ENCODE measurements around the gene PLCB4. TPM values are rescaled to one million over a fixed set of nuclear protein-coding genes. Genes with fewer than 3 reads are reported as not detected.

PLCB4 gene
- total and polyA plus RNA-seq, 7 experiments from 2014 or later: 0.05 to 0.09 TPM; not detected in 5

DNA sequence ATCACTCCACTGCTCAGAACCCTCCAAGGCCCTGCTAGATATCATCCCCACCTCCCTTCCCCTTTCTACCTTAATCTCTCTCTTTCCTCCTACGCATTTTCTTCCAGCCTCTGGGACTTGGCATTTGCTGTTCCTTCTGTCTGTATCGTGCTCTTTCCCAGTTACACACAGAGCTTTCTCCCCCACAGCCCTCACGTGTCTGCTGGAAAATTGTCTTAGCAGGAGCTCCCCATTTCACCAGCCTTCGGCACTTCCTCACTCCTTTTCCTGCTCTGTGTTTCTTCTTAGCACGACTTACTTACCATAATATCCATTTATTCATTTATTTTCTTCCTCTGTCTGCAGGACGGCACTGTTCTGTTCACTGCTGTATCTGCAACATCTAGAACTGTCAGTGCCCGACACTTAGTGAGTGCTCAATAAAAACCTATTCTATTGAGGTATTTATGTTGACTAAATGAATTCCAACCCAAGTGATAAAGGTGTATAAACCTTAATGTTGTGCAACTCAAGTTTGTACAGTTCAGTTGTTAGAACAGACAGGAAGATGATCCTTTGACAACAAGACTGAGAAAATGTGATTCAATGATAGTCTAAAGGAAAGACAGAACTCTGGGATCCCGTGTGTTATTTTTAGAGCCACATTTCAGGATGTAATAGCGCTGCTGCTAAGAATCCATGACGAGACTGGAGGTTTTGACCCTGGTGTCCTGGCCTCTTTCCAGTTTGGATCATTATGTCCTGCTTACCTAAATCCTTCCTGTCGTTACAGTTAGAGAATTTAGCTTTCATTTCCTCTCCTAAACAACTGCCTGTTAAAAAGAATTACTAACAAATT is 275.4 kb downstream of the PLCB4 start:
- Histone ChIP-seq H3K9me3 (ENCODE audit: control insufficient read depth in 2 of 3, low read length in 3 of 3) (no peaks in the 10 kb centered on the region), H3K4me1 (ENCODE audit: control insufficient read depth in 2 of 2, insufficient read depth in 2 of 2, low read length in 2 of 2) (no peaks in the 10 kb centered on the region), H3K27ac (ENCODE audit: low read depth, low read length) (no peak overlapping the region), H3K36me3 (ENCODE audit: control insufficient read depth in 2 of 3, insufficient read depth in 3 of 3, low read length in 3 of 3) (no peaks in the 10 kb centered on the region), H3K4me3 (ENCODE audit: low read length) (no peak overlapping the region), H3K27me3 (ENCODE audit: control insufficient read depth in 2 of 2, insufficient read depth in 2 of 2, low read length in 2 of 2) (no peaks in the 10 kb centered on the region)
- Mint-ChIP-seq H3K27me3 (no peaks in the 10 kb centered on the region), H3K27ac (no peak overlapping the region), H3K36me3 (no peaks in the 10 kb centered on the region), H3K4me1 (peaks cover 0 to 3% (median 0%) of the 10 kb centered on the region in 7 donors), H3K4me3 (no peak overlapping the region), H3K9me3 (peaks cover 0 to 4% (median 0%) of the 10 kb centered on the region in 11 donors)
- ChIA-PET POLR2A (no interaction called here), CTCF (no interaction called here)
- DNase-seq: no peak
- intact Hi-C loops (cut with micrococcal nuclease): no loop called here
- no peak for ATAC-seq

DNA sequence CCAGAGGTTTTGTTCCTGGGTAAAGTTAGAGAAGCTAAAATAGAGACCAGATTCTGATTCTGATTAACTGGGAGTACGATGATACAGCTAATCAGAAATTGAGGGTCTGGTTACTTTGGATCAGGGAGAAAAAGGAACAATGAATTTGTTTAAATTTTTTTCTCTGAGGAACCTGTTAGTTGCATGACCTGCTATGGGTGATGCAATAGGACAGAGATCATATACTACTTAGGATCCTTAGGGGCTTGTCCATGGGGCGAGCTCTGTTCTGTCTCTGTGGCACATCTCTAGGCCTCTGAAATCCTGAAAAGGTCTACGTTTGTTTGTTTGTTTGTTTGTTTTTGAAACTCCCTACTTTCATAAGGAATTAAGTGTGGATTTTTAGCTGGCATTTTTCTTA is 279.4 kb downstream of the PLCB4 start:
- peaks cover 0 to 3% (median 0%) of the 10 kb centered on the region in 7 donors for H3K4me1 Mint-ChIP-seq
- POLR2A ChIA-PET: interaction anchor here (0.6 kb wide), 1 partner anchor 58 kb away, joined by 3 read pairs; no protein-coding TSS in a partner anchor
- Histone ChIP-seq H3K27ac (ENCODE audit: low read depth, low read length) (no peak overlapping the region), H3K36me3 (ENCODE audit: control insufficient read depth in 2 of 3, insufficient read depth in 3 of 3, low read length in 3 of 3) (no peaks in the 10 kb centered on the region), H3K27me3 (ENCODE audit: control insufficient read depth in 2 of 2, insufficient read depth in 2 of 2, low read length in 2 of 2) (no peaks in the 10 kb centered on the region), H3K4me1 (ENCODE audit: control insufficient read depth in 2 of 2, insufficient read depth in 2 of 2, low read length in 2 of 2) (no peaks in the 10 kb centered on the region), H3K4me3 (ENCODE audit: low read length) (no peak overlapping the region), H3K9me3 (ENCODE audit: control insufficient read depth in 2 of 3, low read length in 3 of 3) (no peaks in the 10 kb centered on the region)
- intact Hi-C loops (cut with micrococcal nuclease): no loop called here
- no peak overlapping the region for H3K27ac Mint-ChIP-seq
- CTCF ChIA-PET: no interaction called here
- H3K27me3 Mint-ChIP-seq: no peaks in the 10 kb centered on the region
- H3K9me3 Mint-ChIP-seq: peaks cover 0 to 4% (median 0%) of the 10 kb centered on the region in 11 donors
- ATAC-seq (no peak), DNase-seq (no peak)
- no peaks in the 10 kb centered on the region for H3K36me3 Mint-ChIP-seq
- no peak overlapping the region for H3K4me3 Mint-ChIP-seq

DNA sequence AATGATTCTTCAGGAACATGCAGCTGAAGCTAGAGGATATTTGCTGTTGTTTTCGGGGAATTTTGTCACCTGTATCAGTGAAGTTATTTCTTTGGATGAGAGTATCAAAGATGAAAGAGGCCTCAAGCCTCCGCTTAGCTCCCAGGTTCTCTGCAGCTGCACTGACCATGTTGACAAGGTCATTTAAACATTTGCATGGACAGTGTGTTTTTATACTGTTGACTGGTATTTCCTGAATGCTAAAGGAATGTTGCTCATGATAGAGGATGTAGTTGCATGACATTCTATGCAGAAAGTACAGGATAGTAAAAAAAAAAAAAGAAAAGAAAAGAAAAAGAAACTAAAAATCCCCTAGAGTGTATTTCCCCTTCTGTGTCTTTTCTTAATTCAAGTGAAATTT is 279.9 kb downstream of the PLCB4 start:
- Histone ChIP-seq H3K36me3 (ENCODE audit: control insufficient read depth in 2 of 3, insufficient read depth in 3 of 3, low read length in 3 of 3) (no peaks in the 10 kb centered on the region), H3K27me3 (ENCODE audit: control insufficient read depth in 2 of 2, insufficient read depth in 2 of 2, low read length in 2 of 2) (no peaks in the 10 kb centered on the region), H3K4me3 (ENCODE audit: low read length) (no peak overlapping the region), H3K9me3 (ENCODE audit: control insufficient read depth in 2 of 3, low read length in 3 of 3) (no peaks in the 10 kb centered on the region), H3K27ac (ENCODE audit: low read depth, low read length) (no peak overlapping the region), H3K4me1 (ENCODE audit: control insufficient read depth in 2 of 2, insufficient read depth in 2 of 2, low read length in 2 of 2) (no peaks in the 10 kb centered on the region)
- Mint-ChIP-seq H3K9me3 (peaks cover 0 to 4% (median 0%) of the 10 kb centered on the region in 11 donors), H3K4me1 (peaks cover 0 to 3% (median 0%) of the 10 kb centered on the region in 7 donors), H3K4me3 (no peak overlapping the region), H3K36me3 (no peaks in the 10 kb centered on the region), H3K27ac (no peak overlapping the region), H3K27me3 (no peaks in the 10 kb centered on the region)
- ATAC-seq (no peak), DNase-seq (no peak)
- POLR2A ChIA-PET: interaction anchor here (0.6 kb wide), 1 partner anchor 59 kb away, joined by 3 read pairs; no protein-coding TSS in a partner anchor
- intact Hi-C loops (cut with micrococcal nuclease): no loop called here
- CTCF ChIA-PET: no interaction called here

DNA sequence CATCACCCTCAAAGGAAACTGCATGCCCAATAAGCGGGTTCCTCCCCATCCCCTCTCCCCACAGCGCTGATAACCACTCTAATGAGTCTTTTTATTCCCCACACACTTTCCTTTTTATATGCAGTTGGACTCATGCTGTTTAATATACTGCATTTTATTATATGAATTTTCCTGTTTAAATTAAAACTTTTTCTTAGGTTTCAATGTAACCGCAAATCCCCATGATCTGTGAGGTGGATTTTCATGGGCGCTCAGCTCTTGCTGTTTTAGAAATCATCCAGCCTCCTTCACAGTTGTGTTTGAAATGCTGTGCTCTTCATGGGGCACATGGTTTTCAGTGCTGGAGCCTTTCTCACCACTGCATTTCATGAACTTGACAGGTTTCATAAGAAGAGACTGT is 280.4 kb downstream of the PLCB4 start:
- Mint-ChIP-seq H3K36me3 (no peaks in the 10 kb centered on the region), H3K4me1 (peaks cover 0 to 3% (median 0%) of the 10 kb centered on the region in 7 donors), H3K27ac (no peak overlapping the region), H3K9me3 (peaks cover 0 to 4% (median 0%) of the 10 kb centered on the region in 11 donors), H3K27me3 (no peaks in the 10 kb centered on the region), H3K4me3 (no peak overlapping the region)
- Histone ChIP-seq H3K27me3 (ENCODE audit: control insufficient read depth in 2 of 2, insufficient read depth in 2 of 2, low read length in 2 of 2) (no peaks in the 10 kb centered on the region), H3K36me3 (ENCODE audit: control insufficient read depth in 2 of 3, insufficient read depth in 3 of 3, low read length in 3 of 3) (no peaks in the 10 kb centered on the region), H3K4me3 (ENCODE audit: low read length) (no peak overlapping the region), H3K9me3 (ENCODE audit: control insufficient read depth in 2 of 3, low read length in 3 of 3) (no peaks in the 10 kb centered on the region), H3K27ac (ENCODE audit: low read depth, low read length) (no peak overlapping the region), H3K4me1 (ENCODE audit: control insufficient read depth in 2 of 2, insufficient read depth in 2 of 2, low read length in 2 of 2) (no peaks in the 10 kb centered on the region)
- ATAC-seq (no peak), DNase-seq (no peak)
- ChIA-PET CTCF (no interaction called here), POLR2A (no interaction called here)
- intact Hi-C loops (cut with micrococcal nuclease): no loop called here

DNA sequence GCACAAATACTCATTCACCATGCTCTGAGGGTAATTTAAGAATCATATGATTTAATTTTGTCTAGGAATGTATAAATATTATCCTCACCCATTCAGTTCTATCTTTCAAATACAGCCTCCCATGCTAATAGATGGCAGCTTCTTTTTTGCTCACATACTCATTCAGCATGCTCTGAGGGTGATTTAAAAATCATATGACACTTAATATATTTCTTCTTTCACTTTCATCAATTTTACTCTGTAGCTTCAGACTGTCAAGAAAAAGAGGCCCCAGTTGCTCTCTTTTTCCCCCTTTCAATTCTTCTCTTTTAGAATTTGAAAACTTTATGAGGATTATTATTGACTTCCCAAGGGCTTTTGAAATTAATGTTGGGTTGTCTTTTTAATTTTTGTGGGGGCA is 283.9 kb downstream of the PLCB4 start:
- DNase-seq (no peak), ATAC-seq (no peak)
- H3K27me3 ChIP-seq (ENCODE audit: control insufficient read depth in 2 of 2, insufficient read depth in 2 of 2, low read length in 2 of 2): no peaks in the 10 kb centered on the region
- Mint-ChIP-seq H3K27me3 (no peaks in the 10 kb centered on the region), H3K4me1 (peaks cover 0 to 3% (median 0%) of the 10 kb centered on the region in 7 donors), H3K9me3 (peaks cover 0 to 2% (median 0%) of the 10 kb centered on the region in 11 donors), H3K4me3 (no peak overlapping the region), H3K27ac (no peak overlapping the region), H3K36me3 (no peaks in the 10 kb centered on the region)
- ChIA-PET POLR2A (no interaction called here), CTCF (no interaction called here)
- no peak overlapping the region for H3K4me3 ChIP-seq (ENCODE audit: low read length)
- H3K4me1 ChIP-seq (ENCODE audit: control insufficient read depth in 2 of 2, insufficient read depth in 2 of 2, low read length in 2 of 2): no peaks in the 10 kb centered on the region
- intact Hi-C loops (cut with micrococcal nuclease): no loop called here
- H3K9me3 ChIP-seq (ENCODE audit: control insufficient read depth in 2 of 3, low read length in 3 of 3): no peaks in the 10 kb centered on the region
- no peak overlapping the region for H3K27ac ChIP-seq (ENCODE audit: low read depth, low read length)
- no peaks in the 10 kb centered on the region for H3K36me3 ChIP-seq (ENCODE audit: control insufficient read depth in 2 of 3, insufficient read depth in 3 of 3, low read length in 3 of 3)

- Histone ChIP-seq H3K36me3 (ENCODE audit: control insufficient read depth in 2 of 3, insufficient read depth in 3 of 3, low read length in 3 of 3) (no peaks in the 10 kb centered on the region), H3K27me3 (ENCODE audit: control insufficient read depth in 2 of 2, insufficient read depth in 2 of 2, low read length in 2 of 2) (no peaks in the 10 kb centered on the region), H3K27ac (ENCODE audit: low read depth, low read length) (no peak overlapping the region), H3K9me3 (ENCODE audit: control insufficient read depth in 2 of 3, low read length in 3 of 3) (no peaks in the 10 kb centered on the region), H3K4me1 (ENCODE audit: control insufficient read depth in 2 of 2, insufficient read depth in 2 of 2, low read length in 2 of 2) (no peaks in the 10 kb centered on the region), H3K4me3 (ENCODE audit: low read length) (no peak overlapping the region)
- H3K9me3 Mint-ChIP-seq: peaks cover 0 to 2% (median 0%) of the 10 kb centered on the region in 11 donors
- H3K4me1 Mint-ChIP-seq: peaks cover 0 to 3% (median 0%) of the 10 kb centered on the region in 7 donors
- CTCF ChIA-PET: no interaction called here
- H3K27me3 Mint-ChIP-seq: no peaks in the 10 kb centered on the region
- DNase-seq (no peak), ATAC-seq (no peak)
- no peak overlapping the region for H3K27ac Mint-ChIP-seq
- POLR2A ChIA-PET: no interaction called here
- no peaks in the 10 kb centered on the region for H3K36me3 Mint-ChIP-seq
- H3K4me3 Mint-ChIP-seq: no peak overlapping the region
- intact Hi-C loops (cut with micrococcal nuclease): no loop called here
These were observed 284.5 kb downstream of the PLCB4 start for GRCh38 chr20:9353180-9353915.

All from naive thymus-derived CD4-positive, alpha-beta T cell (primary cell).